ENCODE data around the gene KCTD10.

DNA sequence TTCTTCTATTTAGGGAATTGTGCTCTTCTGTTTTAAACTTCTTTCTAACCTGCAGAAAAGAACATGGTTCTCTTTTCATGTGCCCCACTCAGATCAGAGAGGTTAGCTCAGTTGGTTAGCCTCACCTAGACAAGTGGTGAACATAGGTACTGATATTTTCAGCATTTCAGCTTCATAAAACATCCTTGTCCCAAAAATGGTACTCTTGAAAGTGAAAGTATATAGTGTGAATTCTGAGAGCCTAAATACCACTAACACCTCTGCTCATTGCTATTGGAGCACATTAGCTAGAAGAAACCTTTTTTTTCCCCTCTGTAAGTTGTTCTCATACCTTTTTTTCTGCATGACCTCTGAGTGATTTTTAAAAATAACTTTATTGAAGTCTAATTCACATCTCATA is 17.9 kb upstream of the KCTD10 start:
- TF ChIP-seq, protein P1, sequence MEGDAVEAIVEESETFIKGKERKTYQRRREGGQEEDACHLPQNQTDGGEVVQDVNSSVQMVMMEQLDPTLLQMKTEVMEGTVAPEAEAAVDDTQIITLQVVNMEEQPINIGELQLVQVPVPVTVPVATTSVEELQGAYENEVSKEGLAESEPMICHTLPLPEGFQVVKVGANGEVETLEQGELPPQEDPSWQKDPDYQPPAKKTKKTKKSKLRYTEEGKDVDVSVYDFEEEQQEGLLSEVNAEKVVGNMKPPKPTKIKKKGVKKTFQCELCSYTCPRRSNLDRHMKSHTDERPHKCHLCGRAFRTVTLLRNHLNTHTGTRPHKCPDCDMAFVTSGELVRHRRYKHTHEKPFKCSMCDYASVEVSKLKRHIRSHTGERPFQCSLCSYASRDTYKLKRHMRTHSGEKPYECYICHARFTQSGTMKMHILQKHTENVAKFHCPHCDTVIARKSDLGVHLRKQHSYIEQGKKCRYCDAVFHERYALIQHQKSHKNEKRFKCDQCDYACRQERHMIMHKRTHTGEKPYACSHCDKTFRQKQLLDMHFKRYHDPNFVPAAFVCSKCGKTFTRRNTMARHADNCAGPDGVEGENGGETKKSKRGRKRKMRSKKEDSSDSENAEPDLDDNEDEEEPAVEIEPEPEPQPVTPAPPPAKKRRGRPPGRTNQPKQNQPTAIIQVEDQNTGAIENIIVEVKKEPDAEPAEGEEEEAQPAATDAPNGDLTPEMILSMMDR (IDR thresholded peaks at IDR 0.05 in 2 of 3, conservative IDR thresholded peaks at IDR 0.05 in 1 of 3; ENCODE audit: control insufficient read depth in 2 of 3, extremely low read depth in 1 of 3, insufficient read depth in 1 of 3, low read depth in 3 of 3, low read length in 3 of 3) = no peak
- TF ChIP-seq FOXM1 (IDR thresholded peaks at IDR 0.05; ENCODE audit: low read depth, low read length) (no peak), HCFC1 (IDR thresholded peaks at IDR 0.05; ENCODE audit: low read length) (no peak), ETV6 (conservative IDR thresholded peaks at IDR 0.05 in 1 of 2, IDR thresholded peaks at IDR 0.05 in 1 of 2; ENCODE audit: borderline replicate concordance in 1 of 2, low read depth in 1 of 2) (no peak), POLR2A (IDR thresholded peaks at IDR 0.05; ENCODE audit: low read depth, low read length) (no peak)
